Esophagus muscularis mucosa (tissue), 4 donors: ENCODE measurements around the gene PNMA1. TPM values are rescaled to one million over a fixed set of nuclear protein-coding genes. Genes with fewer than 3 reads are reported as not detected.
A peak's percentile ranks its signal among the peaks of the same experiment; 100 is the strongest.

Source experiments
- DNase-seq: peaks from one replicate; pipeline ENCODE4 v3.0.0-alpha.2; 2017; ENCODE audit errors: extremely low spot score
- H3K27ac ChIP-seq, 4 donors: fragments of 200-600 bp; sonication (generic); replicated peaks in 1 of 4; 1 replicate in 3 of 4; 2 replicates in 1 of 4; pipeline ENCODE4 v1.5.1; 2016 to 2019; ENCODE audit warnings: mild to moderate bottlenecking in 1 of 4
- H3K27me3 ChIP-seq, 4 donors: fragments of 200-600 bp; sonication (generic); one replicate each; pipeline versions ENCODE4 v1.5.1 to v1.6.0; 2016 to 2019
- H3K36me3 ChIP-seq, 4 donors: fragments of 200-600 bp; sonication (generic); one replicate each; pipeline ENCODE4 v1.5.1; 2016 to 2019
- H3K4me1 ChIP-seq, 4 donors: fragments of 200-600 bp; sonication (generic); one replicate each; pipeline ENCODE4 v1.5.1; 2016 to 2019
- H3K4me3 ChIP-seq, 4 donors: fragments of 200-600 bp; sonication (generic); 1 replicate in 2 of 4; 2 replicates in 2 of 4; pipeline ENCODE4 v1.5.1; 2016 to 2019; ENCODE audit warnings: mild to moderate bottlenecking in 4 of 4, moderate library complexity in 1 of 4
- H3K9me3 ChIP-seq, 4 donors: fragments of 200-600 bp; sonication (generic); 1 replicate in 3 of 4; 2 replicates in 1 of 4; pipeline ENCODE4 v1.5.1; 2016 to 2019
- CTCF ChIP-seq, 3 experiments: fragments of 200-600 bp in 2 of 3; fragments of 450-650 bp in 1 of 3; sonication (generic) in 2 of 3; IDR thresholded peaks; one replicate each; pipeline ENCODE4 v1.5.1; 2017 to 2019; ENCODE audit warnings: antibody characterized with exemption in 3 of 3, mild to moderate bottlenecking in 2 of 3, moderate library complexity in 1 of 3
- EP300 ChIP-seq: sonication (generic); formaldehyde crosslinking; IDR thresholded peaks from one replicate; pipeline ENCODE4 v1.6.1; 2017; ENCODE audit warnings: antibody characterized with exemption
- POLR2A ChIP-seq: fragments of 450-650 bp; IDR thresholded peaks from one replicate; pipeline ENCODE4 v1.6.1; 2017; ENCODE audit warnings: antibody characterized with exemption, moderate library complexity, mild to moderate bottlenecking, low read depth
- POLR2AphosphoS5 ChIP-seq, 2 donors: sonication (generic); formaldehyde crosslinking; IDR thresholded peaks; one replicate each; pipeline ENCODE4 v1.6.1; 2017; ENCODE audit warnings: antibody characterized with exemption in 2 of 2
- WGBS: methylation state at CpG from one replicate; pipeline ENCODE4 v1.1.5; 2018; 5-methylcytosine and 5-hydroxymethylcytosine counted together
- intact Hi-C: fragments of 100-400 bp; cut with DNase I; formaldehyde crosslinking; loops from one replicate; pipeline ENCODE4 v1.15.1; 2023
- total RNA-seq, 4 donors: library from RNA; depleted of rRNA; stranded (reverse); fragments of >200 nt; gene quantifications; one replicate each; pipeline versions ENCODE4 v1.1.0 to v1.2.1, GENCODE V29; 2016

Gene PNMA1
- total RNA-seq, 4 donors from 2014 or later, result 34.8 to 74.2 (median 55.0) TPM

- intact Hi-C loops, result no loop called here
- no peak for DNase-seq
- Histone ChIP-seq H3K27ac (peak overlapping the region; percentile 84 to 98 (median 86)), H3K4me3 (no peak overlapping the region), H3K27me3 (no peaks in the 10 kb centered on the region), H3K36me3 (peaks cover under 1 to 7% (median 5%) of the 10 kb centered on the region in 4 donors), H3K9me3 (no peaks in the 10 kb centered on the region), H3K4me1 (peaks cover 98 to 100% (median 100%) of the 10 kb centered on the region in 4 donors)
- TF ChIP-seq POLR2A, result no peak
- no peak for TF ChIP-seq POLR2AphosphoS5 (IDR thresholded peaks at IDR 0.05)
- no peak for TF ChIP-seq CTCF (IDR thresholded peaks at IDR 0.05)
- no peak for TF ChIP-seq EP300
- WGBS, result 59% methylated on average over 4 of the region's 7 CpGs
Observed at GRCh38 chr14:73744175-73744867, 30.1 kb upstream of the PNMA1 start.

GRCh38 chr14:73743431-73743931, 29.3 kb upstream of the PNMA1 start:
- H3K4me3 ChIP-seq, result no peak overlapping the region

GRCh38 chr14:73742520-73743238, 28.5 kb upstream of the PNMA1 start:
- intact Hi-C loops, result no loop called here
- no peak for DNase-seq
- peaks cover 10 to 23% (median 21%) of the 10 kb centered on the region in 4 donors for H3K36me3 ChIP-seq
- peak overlapping the region; percentile 84 to 98 (median 86) for H3K27ac ChIP-seq
- no peaks in the 10 kb centered on the region for H3K9me3 ChIP-seq
- no peaks in the 10 kb centered on the region for H3K27me3 ChIP-seq
- TF ChIP-seq EP300, result no peak
- no peak for TF ChIP-seq POLR2A
- no peak for TF ChIP-seq POLR2AphosphoS5 (IDR thresholded peaks at IDR 0.05)
- no peak for TF ChIP-seq CTCF (IDR thresholded peaks at IDR 0.05)
- H3K4me1 ChIP-seq, result peaks cover 92 to 98% (median 94%) of the 10 kb centered on the region in 4 donors
- no peak overlapping the region for H3K4me3 ChIP-seq
- WGBS, result 68% methylated on average over 6 of the region's 6 CpGs

More at GRCh38 chr14:73743431-73743931, 29.3 kb upstream of the PNMA1 start:
- TF ChIP-seq POLR2AphosphoS5 (IDR thresholded peaks at IDR 0.05) (peak; percentile 8 to 23), POLR2A (no peak)
- Histone ChIP-seq H3K4me1 (peaks cover 99 to 100% (median 100%) of the 10 kb centered on the region in 4 donors), H3K9me3 (no peaks in the 10 kb centered on the region), H3K27ac (peak overlapping the region; percentile 84 to 98 (median 86)), H3K36me3 (peaks cover 9 to 15% (median 14%) of the 10 kb centered on the region in 4 donors), H3K27me3 (no peaks in the 10 kb centered on the region)
- intact Hi-C loops, result no loop called here
- DNase-seq, result no peak
- 30% methylated on average over 9 of the region's 11 CpGs for WGBS

GRCh38 chr14:73741876-73742519, 27.8 kb upstream of the PNMA1 start:
- Histone ChIP-seq H3K27ac (peak overlapping the region; percentile 84 to 98 (median 86)), H3K4me3 (peak overlapping the region; percentile 32 to 52 (median 42)), H3K4me1 (peaks cover 85 to 91% (median 87%) of the 10 kb centered on the region in 4 donors), H3K36me3 (peaks cover 10 to 30% (median 27%) of the 10 kb centered on the region in 4 donors), H3K9me3 (no peaks in the 10 kb centered on the region), H3K27me3 (no peaks in the 10 kb centered on the region)
- intact Hi-C loops, result no loop called here
- 30% methylated on average over 15 of the region's 17 CpGs for WGBS
- TF ChIP-seq CTCF (IDR thresholded peaks at IDR 0.05) (no peak), POLR2AphosphoS5 (IDR thresholded peaks at IDR 0.05) (no peak), EP300 (no peak), POLR2A (no peak)
- DNase-seq, result no peak
